Stimulated activated CD4-positive, alpha-beta T cell treated with anti-CD3 and anti-CD28 coated beads, Interleukin-15, amount 100 ng/mL, for 1 hour (primary cell): ENCODE measurements around the gene NANS.
"Not testable (repeated sequence)": the region's sequence is repeated elsewhere in the genome, so short reads cannot be mapped to it uniquely, and the experiment has no call there.

Experiments
- DNase-seq, 2 donors: peaks; one replicate each; pipeline ENCODE4 v3.0.0-alpha.2; 2020; ENCODE audit warnings: low read depth in 1 of 2, low spot score in 1 of 2

The NANS gene

DNA sequence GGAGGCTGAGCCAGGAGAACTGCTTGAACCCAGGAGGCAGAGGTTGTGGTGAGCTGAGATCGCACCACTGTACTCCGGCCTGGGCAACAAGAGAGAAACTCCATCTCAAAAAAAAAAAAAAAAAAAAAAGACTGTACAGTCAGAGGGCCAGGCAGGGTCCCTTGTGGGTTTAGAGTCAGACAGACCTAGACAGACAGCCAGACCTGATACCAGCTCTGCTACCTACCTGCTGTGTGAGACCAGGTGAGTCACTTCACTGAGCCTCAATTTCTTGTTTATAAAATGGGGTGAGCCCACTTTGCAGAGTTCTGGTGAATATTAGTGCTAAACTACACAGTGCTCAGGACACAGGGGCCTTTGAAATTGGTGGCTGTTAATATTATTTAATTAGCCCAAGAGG is 42.8 kb downstream of the NANS start:
- no peak for DNase-seq

DNA sequence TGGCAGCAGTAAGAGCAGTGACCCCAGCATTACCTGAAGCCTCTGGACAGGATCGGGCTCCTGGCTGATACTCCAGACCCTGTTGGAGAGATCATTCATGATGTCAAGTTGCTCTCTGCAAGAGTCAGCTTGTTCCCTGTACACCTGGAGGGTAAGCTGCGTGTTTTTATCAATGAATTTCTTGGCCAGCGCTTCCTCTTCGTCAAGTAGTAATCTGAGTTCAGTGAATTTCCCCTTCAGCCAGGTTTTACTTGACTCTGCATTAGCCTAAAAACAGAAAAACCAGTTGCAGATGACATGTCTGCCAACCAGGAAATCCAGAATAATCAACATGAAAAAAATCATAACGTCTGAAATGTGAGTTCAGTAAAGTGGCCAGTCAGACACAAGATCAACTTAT is 43.4 kb downstream of the NANS start:
- DNase-seq: no peak

- DNase-seq: no peak
Measured at GRCh38 chr9:98100456-98100855, 43.9 kb downstream of the NANS start.

GRCh38 chr9:98101416-98101815 is 44.9 kb downstream of the NANS start:
- no peak for DNase-seq

DNA sequence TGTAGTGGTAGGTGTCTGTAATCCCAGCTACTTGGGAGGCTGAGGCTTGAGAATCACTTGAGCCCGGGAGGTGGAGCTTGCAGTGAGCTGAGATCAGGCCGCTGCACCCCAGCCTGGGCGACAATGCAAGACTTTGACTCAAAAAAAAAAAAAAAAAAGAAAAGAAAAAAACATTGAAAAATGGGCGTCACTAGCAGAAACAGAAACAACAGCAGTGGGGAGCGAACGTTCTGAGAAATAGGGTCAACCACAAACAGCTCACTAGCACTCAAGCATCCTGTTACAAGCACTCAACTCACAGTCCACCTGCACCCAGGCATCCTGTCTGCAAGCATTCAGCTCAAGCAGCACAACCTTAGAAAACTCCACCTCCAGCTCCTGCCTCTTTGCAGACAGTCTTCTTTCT is 45.3 kb downstream of the NANS start:
- DNase-seq: peak; percentile 43 to 55

GRCh38 chr9:98104445-98104881 is 47.9 kb downstream of the NANS start:
- DNase-seq: no peak

GRCh38 chr9:98105006-98105405 is 48.5 kb downstream of the NANS start:
- DNase-seq: no peak

GRCh38 chr9:98107926-98108325 is 51.4 kb downstream of the NANS start:
- no peak for DNase-seq

DNA sequence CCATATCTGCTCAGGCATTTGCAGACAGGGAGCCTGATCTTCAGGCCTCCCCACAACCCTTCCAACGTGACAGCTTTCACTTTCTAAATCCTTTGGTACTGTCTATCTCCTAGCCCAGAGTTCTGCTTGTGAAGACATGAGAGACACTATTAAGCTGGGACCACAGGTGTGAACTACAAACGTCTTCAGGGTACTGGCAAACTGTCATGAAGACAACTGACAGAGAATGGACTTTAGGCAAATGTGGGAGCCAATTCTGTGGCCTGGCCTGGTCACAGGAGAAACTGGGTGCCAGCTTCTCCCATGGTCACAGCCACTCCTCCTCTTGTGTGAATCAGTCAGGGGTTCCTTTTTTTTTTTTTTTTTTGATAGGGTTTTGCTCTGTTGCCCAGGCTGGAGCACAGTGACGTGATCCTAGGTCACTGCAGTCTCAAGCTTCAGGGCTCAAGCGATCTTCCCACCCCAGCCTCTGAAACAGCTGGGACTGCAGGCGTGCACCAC is 52.0 kb downstream of the NANS start:
- DNase-seq: no peak

DNA sequence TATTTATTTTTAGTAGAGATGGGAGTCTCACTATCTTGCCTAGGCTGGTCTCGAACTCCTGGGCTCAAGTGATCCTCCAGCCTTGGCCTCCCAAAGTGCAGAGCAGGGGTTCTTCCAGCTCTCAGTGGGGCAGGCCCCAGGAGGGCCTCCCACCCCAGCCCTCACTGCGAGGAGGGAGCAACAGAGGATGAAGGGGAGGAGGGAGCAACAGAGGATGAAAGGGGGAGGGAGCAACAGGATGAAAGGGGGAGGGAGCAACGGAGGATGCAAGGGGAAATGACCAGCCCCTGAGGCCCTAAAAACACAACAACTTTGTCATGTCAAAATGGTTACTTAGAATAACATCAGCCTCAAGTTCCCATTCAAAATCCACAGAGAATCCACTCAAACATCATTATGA is 52.5 kb downstream of the NANS start:
- DNase-seq: no peak

GRCh38 chr9:98117097-98117496 is 60.6 kb downstream of the NANS start:
- not testable (repeated sequence) for DNase-seq

DNA sequence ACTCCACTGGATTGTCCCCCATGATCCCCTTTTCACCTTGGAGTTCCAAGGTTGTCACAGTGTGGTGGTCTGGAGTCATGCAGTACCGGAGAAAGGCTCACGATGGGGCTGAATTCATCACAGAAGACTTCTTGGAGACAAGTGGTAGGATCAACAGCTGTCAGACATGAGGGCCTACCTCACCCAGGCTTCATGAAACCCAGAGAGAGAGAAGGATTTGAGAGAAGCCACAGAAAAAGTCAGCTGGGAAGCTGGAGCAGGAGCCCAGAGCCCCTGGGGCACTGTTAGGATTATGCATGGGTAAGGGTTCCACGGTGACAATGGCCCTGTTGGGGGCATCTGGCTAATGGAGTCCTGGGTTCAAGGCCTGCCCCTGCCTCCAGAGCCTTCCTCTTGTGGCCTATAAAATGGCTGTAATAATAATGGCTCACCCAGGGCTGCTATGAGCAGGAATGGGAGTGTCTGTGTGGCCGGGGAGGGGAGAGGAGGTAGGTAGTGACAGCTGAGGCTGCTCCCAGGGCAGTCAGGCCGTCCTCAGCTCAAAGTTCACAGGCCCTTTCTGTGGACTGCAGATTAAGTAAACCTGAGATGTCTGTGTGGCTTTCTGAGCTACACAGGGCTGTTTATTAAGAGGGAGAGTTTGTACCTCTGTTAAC is 61.6 kb downstream of the NANS start:
- no peak for DNase-seq

DNA sequence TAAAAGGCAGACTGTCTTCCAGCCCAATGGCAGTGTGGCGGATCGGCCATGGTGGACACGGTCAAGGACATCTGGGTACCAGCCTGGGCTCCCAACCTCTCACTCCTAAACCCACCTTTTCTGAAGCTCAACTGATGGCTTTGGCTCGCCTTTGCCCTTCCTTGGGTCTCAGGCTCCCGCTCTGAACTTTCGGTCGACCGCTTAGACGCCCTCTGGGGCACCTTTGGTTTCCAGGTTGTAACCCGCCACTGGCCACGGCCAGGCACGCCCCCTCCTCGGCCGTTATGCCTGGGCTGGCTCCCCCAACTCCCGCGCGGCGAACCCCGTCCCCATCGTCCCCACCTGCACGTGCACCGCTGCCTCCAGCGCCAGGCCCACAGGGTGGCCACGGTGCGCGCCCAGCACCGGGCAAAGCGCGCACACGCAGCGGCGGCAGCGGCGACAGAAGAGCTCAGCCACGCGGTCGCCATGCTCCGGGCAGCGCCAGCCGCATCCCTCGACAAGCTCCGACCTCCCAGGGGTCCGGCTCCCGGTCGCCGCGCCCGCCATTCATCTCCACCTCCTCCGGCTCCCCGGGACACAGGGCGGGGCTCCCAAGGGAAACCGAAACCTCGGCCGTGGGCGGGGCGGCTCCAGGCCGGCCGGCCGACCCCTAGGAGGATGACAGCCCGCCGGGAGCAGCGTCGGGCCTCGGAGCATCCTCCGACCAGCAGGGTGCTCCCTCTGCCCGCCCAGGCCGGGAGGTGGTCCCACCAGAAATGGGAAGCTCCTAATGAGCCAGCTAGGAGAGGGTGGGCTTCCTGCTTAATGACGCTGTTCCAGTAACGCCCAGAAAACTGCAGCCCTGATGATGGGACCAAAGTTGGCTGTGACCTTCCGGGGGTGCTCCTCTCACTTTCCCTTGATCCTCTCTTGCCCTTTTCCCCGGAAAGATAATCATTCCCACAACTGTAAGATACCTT is 62.4 kb downstream of the NANS start, which contains the start of gene TRIM14:
Gene TRIM14, minus strand, starts transcription at position 583 of the 962 bp plus-strand sequence. Its CDS starts 34 bp downstream, at position 549.
- peak; percentile 13 to 40 for DNase-seq

DNA sequence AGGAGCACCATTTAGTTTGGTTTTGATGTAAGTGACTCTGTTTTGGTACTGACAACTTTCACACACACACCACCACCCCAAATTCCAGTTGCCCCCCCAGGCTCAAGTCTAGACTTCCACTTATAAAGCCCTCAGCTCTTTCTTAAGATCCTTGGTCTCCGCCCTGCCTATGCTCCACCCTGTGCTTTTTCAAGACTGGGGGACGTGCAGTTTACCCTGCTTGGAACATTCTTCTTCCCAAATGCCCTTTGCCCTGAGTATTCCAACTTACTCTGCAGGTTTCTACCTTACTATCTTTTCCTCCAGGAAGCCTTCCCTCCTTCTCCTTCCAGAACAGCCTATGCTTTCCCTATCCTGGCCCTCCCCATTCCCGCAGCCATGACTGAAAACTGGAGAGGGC is 63.9 kb downstream of the NANS start:
- no peak for DNase-seq

GRCh38 chr9:98121058-98121457 is 64.5 kb downstream of the NANS start:
- no peak for DNase-seq

GRCh38 chr9:98124091-98124490 is 67.6 kb downstream of the NANS start:
- not testable (repeated sequence) for DNase-seq

DNA sequence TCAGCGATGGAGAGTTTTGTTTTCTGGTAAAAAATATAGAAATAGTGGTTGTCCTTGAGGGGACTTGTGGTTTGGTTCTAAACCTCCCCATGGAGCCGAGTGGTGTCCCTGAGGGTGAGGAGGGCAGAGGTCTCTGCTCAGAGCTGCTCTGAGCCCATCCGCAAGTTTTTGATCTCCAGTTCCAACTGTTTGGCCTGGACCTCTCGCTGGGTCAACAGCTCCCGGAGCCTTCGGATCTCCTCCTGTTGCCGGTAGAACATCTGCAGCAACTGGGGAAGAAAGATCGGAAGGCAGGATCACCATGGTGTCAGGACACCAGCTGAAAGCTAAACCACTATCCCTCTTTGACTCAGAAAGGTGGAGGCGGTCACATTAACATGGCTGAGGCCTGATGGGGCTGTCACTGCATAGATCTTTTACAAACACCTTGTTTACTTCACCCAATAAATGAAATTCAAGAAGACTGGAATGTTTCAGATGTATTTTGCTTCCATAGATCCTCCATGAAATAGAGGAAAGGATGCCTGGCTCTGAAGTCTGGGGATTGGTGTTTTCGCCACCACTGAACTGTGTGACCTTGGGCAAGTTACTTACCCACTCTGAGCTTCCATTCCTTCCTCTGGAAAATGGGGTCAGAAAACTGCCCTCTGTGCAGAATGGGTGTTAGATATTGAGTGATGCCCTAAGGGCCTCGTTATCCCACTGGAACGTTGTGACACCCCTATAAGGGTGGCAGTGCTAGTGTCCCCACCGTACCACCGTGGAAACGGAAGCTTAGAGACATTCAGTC is 68.3 kb downstream of the NANS start:
- DNase-seq: no peak

GRCh38 chr9:98127226-98127625 is 70.7 kb downstream of the NANS start:
- no peak for DNase-seq

- no peak for DNase-seq
Measured at GRCh38 chr9:98128316-98128715, 71.8 kb downstream of the NANS start.

DNA sequence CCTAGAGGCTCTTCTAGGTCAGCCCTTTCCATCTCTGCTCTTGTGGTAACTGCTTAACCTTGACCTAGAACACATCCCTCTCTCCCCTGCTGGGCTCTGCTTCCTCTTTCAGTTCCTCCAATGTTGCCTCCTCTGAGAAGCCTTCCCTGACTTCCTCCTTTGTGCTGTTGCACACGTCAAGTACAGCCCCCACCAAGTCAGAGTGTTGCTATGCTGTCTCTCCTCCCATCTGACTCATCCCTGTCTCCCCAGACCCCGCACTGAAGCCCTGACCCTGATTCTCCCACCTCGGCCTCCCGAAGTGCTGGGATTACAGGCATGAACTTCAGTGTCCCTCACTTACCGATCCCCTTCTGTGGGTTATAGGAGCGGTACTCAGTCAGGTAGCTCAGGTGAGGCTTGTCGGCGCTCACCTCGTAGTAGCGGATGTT is 72.9 kb downstream of the NANS start:
- DNase-seq: no peak

- DNase-seq: not testable (repeated sequence)
Measured at GRCh38 chr9:98130060-98130459, 73.5 kb downstream of the NANS start.
